ENCODE results near the gene BLTP3B. TPM values are rescaled to one million over a fixed set of nuclear protein-coding genes. Genes with fewer than 3 reads are reported as not detected.

The BLTP3B gene
- total and polyA plus RNA-seq, 2 of the 13 experiments (the other 11 are each of a cell fraction or from before 2014, with no cell fraction given) = 15.6 to 24.4 TPM

GRCh38 chr12:100128512-100128908, 14.2 kb downstream of the BLTP3B start:
- FAIRE-seq (peak; percentile 53), ATAC-seq (peak; percentile 93), DNase-seq (ENCODE audit: low spot score) (peak; percentile 39)
- Histone ChIP-seq H3K4me3 (replicated peaks in 1 of 3; ENCODE audit: insufficient read depth in 1 of 3, low read depth in 2 of 3, low read length in 3 of 3) (peak overlapping the region in 2 of 3 experiments; percentile 10 to 18; a peak in 1 of 6 replicates), H3K9ac (ENCODE audit: insufficient read depth, low read depth, low read length) (no peak overlapping the region), H3K4me1 (ENCODE audit: insufficient read depth, low read length) (peaks cover 30% of the 10 kb centered on the region), H3K4me2 (ENCODE audit: low read depth, low read length) (peak overlapping the region; percentile 27; the same call in 1 of the 2 replicates), H4K20me1 (ENCODE audit: insufficient read depth, low read length) (peaks cover 10% of the 10 kb centered on the region), H2AFZ (ENCODE audit: low read length) (no peak overlapping the region), H3K27me3 (ENCODE audit: control insufficient read depth in 1 of 2, insufficient read depth in 2 of 2, low read length in 2 of 2) (no peaks in the 10 kb centered on the region), H3K36me3 (replicated peaks in 1 of 2; ENCODE audit: control insufficient read depth in 1 of 2, insufficient read depth in 2 of 2, low read length in 2 of 2) (peaks cover 0 to 3% of the 10 kb centered on the region in 2 experiments; a peak in 1 of 5 replicates), H3K27ac (ENCODE audit: extremely low read length, insufficient read depth, low read length) (peak overlapping the region; percentile 42), H3K79me2 (ENCODE audit: insufficient read depth, low read length) (peaks cover 77% of the 10 kb centered on the region), H3K9me3 (ENCODE audit: low read length) (no peaks in the 10 kb centered on the region)
- POLR2A ChIA-PET = no interaction called here
- intact Hi-C loops (cut with micrococcal nuclease; ENCODE audit: unreplicated experiment) = no loop called here
- TF ChIP-seq SMC3 (IDR thresholded peaks at IDR 0.05; ENCODE audit: low read length) (peak; percentile 40; the same call in 1 of the 2 replicates), ATRX (CRISPR knock-in tag; IDR thresholded peaks at IDR 0.05; ENCODE audit: borderline replicate concordance) (no peak), TEF (CRISPR knock-in tag; IDR thresholded peaks at IDR 0.05) (peak; percentile 69; the same call in 1 of the 2 replicates), CEBPB (IDR thresholded peaks at IDR 0.05; ENCODE audit: borderline replicate concordance, low read depth, low read length) (peak; percentile 92), BCL6 (CRISPR knock-in tag; IDR thresholded peaks at IDR 0.05) (no peak), RAD21 (CRISPR knock-in tag; IDR thresholded peaks at IDR 0.05) (no peak), ZNF766 (CRISPR knock-in tag; IDR thresholded peaks at IDR 0.05; ENCODE audit: borderline replicate concordance) (peak; percentile 32; the same call in 1 of the 2 replicates), ZNF629 (CRISPR knock-in tag; conservative IDR thresholded peaks at IDR 0.05) (peak; percentile 53), CEBPG (CRISPR knock-in tag; IDR thresholded peaks at IDR 0.05) (peak; percentile 93), MED8 (CRISPR knock-in tag; IDR thresholded peaks at IDR 0.05; ENCODE audit: insufficient replicate concordance) (no peak), CREM (IDR thresholded peaks at IDR 0.05) (peak; percentile 28; the same call in 1 of the 2 replicates), CREM (CRISPR knock-in tag; IDR thresholded peaks at IDR 0.05) (no peak), RERE (CRISPR knock-in tag; IDR thresholded peaks at IDR 0.05; ENCODE audit: low read depth) (no peak), ZMYM4 (CRISPR knock-in tag; IDR thresholded peaks at IDR 0.05) (peak; percentile 37; the same call in 1 of the 2 replicates), LCORL (IDR thresholded peaks at IDR 0.05) (no peak), LCORL (CRISPR knock-in tag; IDR thresholded peaks at IDR 0.05) (peak; percentile 49; the same call in 1 of the 2 replicates)
- TF ChIP-seq, protein P1, sequence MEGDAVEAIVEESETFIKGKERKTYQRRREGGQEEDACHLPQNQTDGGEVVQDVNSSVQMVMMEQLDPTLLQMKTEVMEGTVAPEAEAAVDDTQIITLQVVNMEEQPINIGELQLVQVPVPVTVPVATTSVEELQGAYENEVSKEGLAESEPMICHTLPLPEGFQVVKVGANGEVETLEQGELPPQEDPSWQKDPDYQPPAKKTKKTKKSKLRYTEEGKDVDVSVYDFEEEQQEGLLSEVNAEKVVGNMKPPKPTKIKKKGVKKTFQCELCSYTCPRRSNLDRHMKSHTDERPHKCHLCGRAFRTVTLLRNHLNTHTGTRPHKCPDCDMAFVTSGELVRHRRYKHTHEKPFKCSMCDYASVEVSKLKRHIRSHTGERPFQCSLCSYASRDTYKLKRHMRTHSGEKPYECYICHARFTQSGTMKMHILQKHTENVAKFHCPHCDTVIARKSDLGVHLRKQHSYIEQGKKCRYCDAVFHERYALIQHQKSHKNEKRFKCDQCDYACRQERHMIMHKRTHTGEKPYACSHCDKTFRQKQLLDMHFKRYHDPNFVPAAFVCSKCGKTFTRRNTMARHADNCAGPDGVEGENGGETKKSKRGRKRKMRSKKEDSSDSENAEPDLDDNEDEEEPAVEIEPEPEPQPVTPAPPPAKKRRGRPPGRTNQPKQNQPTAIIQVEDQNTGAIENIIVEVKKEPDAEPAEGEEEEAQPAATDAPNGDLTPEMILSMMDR (CRISPR knock-in tag; IDR thresholded peaks at IDR 0.05) = peak; percentile 68
- no TSS peak for BruUV-seq (replicated peaks)
- in situ Hi-C loops (cut with HindIII; ENCODE audit: extremely low pct_ligation_motif_present, low pct_unique_long_range_greater_than_20kb) = no loop called here
- CTCF ChIA-PET (ENCODE audit: low intra/inter-chr PET ratio, low total read pairs) = no interaction called here
- WGBS (ENCODE audit: low lambda C conversion rate) = 21% methylated on average over 1 of the region's 1 CpG

Measured in HepG2 (cell line).